H1 (cell line): ENCODE results near the gene C2CD4A. TPM values are rescaled to one million over a fixed set of nuclear protein-coding genes. Genes with fewer than 3 reads are reported as not detected.

Experiments
- BACH1 ChIP-seq: IDR thresholded peaks from 2 replicates; pipeline ENCODE4 v1.6.1; 2012; ENCODE audit warnings: low read length, improper control_type of control experiment
- BCL11A ChIP-seq, 2 experiments: IDR thresholded peaks; one replicate each; pipeline ENCODE4 v1.6.1; 2011; ENCODE audit warnings: low read depth in 2 of 2, low read length in 2 of 2, mild to moderate bottlenecking in 2 of 2
- CBX8 ChIP-seq: fragments of 300-800, 300-1000 bp; sonication (generic); IDR thresholded peaks from 2 replicates; pipeline ENCODE4 v1.7.1; 2016; ENCODE audit warnings: low read depth, low read length, borderline replicate concordance
- CTCF ChIP-seq, 3 experiments: IDR thresholded peaks; 1 replicate in 2 of 3; 2 replicates in 1 of 3; pipeline versions ENCODE4 v1.5.1 to v1.6.1; 2011; ENCODE audit warnings: low read length in 3 of 3, mild to moderate bottlenecking in 3 of 3, inconsistent platforms in 2 of 3, low read depth in 1 of 3, moderate library complexity in 1 of 3; ENCODE audit not compliant: insufficient read depth in 1 of 3; ENCODE audit errors: control extremely low read depth in 1 of 3
- EGR1 ChIP-seq: IDR thresholded peaks from 2 replicates; pipeline ENCODE4 v1.6.1; 2011; ENCODE audit warnings: low read depth, low read length, borderline replicate concordance
- EP300 ChIP-seq, 2 experiments: IDR thresholded peaks; 1 replicate in 1 of 2; 2 replicates in 1 of 2; pipeline ENCODE4 v1.6.1; 2011 to 2012; ENCODE audit warnings: low read depth in 2 of 2, low read length in 2 of 2, mild to moderate bottlenecking in 2 of 2, borderline replicate concordance in 1 of 2, inconsistent platforms in 1 of 2, moderate library complexity in 1 of 2
- GABPA ChIP-seq: IDR thresholded peaks from 2 replicates; pipeline ENCODE4 v1.6.1; 2011; ENCODE audit warnings: mild to moderate bottlenecking, low read length, moderate library complexity, borderline replicate concordance; ENCODE audit not compliant: insufficient read depth
- GTF2F1 ChIP-seq: IDR thresholded peaks from 2 replicates; pipeline ENCODE4 v1.6.1; 2012; ENCODE audit warnings: low read depth, low read length, improper control_type of control experiment, borderline replicate concordance
- HDAC2 ChIP-seq, 2 experiments: fragments of 300-600 bp in 1 of 2; sonication (generic) in 1 of 2; IDR thresholded peaks; 2 replicates each; pipeline ENCODE4 v1.6.1; 2011 to 2012; ENCODE audit warnings: low read depth in 2 of 2, low read length in 2 of 2, mild to moderate bottlenecking in 2 of 2, moderate library complexity in 2 of 2, borderline replicate concordance in 1 of 2, inconsistent platforms in 1 of 2
- KDM4A ChIP-seq: IDR thresholded peaks from one replicate; pipeline ENCODE4 v1.7.1; 2012; ENCODE audit warnings: low read depth, mild to moderate bottlenecking, moderate library complexity, low read length, inconsistent platforms; ENCODE audit not compliant: severe bottlenecking
- KDM5A ChIP-seq: fragments of 200-600 bp; IDR thresholded peaks from 2 replicates; pipeline ENCODE4 v1.7.1; 2012; ENCODE audit warnings: mild to moderate bottlenecking, low read length, inconsistent platforms, mixed read lengths
- NANOG ChIP-seq: IDR thresholded peaks from 2 replicates; pipeline ENCODE4 v1.6.1; 2011; ENCODE audit warnings: low read length, low read depth, mild to moderate bottlenecking, inconsistent platforms; ENCODE audit not compliant: insufficient read depth, poor library complexity, severe bottlenecking
- PHF8 ChIP-seq: fragments of 200-600 bp; sonication (generic); conservative IDR thresholded peaks from 2 replicates; pipeline ENCODE4 v1.7.1; 2012; ENCODE audit warnings: low read depth, mild to moderate bottlenecking, inconsistent platforms, low read length, moderate library complexity
- RAD21 ChIP-seq, 2 experiments: IDR thresholded peaks in 1 of 2; conservative IDR thresholded peaks in 1 of 2; 2 replicates each; pipeline ENCODE4 v1.6.1; 2011; ENCODE audit warnings: low read depth in 2 of 2, low read length in 2 of 2, improper control_type of control experiment in 1 of 2, inconsistent platforms in 1 of 2, mild to moderate bottlenecking in 1 of 2, moderate library complexity in 1 of 2
- RBBP5 ChIP-seq: IDR thresholded peaks from 2 replicates; pipeline ENCODE4 v1.7.1; 2012; ENCODE audit warnings: low read depth, mild to moderate bottlenecking, inconsistent platforms, low read length, moderate library complexity, borderline replicate concordance
- RXRA ChIP-seq: IDR thresholded peaks from 2 replicates; pipeline ENCODE4 v1.6.1; 2011; ENCODE audit warnings: low read depth, mild to moderate bottlenecking, low read length, moderate library complexity; ENCODE audit not compliant: insufficient read depth
- SIRT6 ChIP-seq: IDR thresholded peaks from one replicate; pipeline ENCODE4 v1.7.1; 2012; ENCODE audit warnings: low read length, inconsistent platforms
- SP1 ChIP-seq: IDR thresholded peaks from 2 replicates; pipeline ENCODE4 v1.6.1; 2011; ENCODE audit warnings: low read depth, low read length
- TBP ChIP-seq: IDR thresholded peaks from 2 replicates; pipeline ENCODE4 v1.6.1; 2011; ENCODE audit warnings: low read depth, low read length, improper control_type of control experiment
- polyA plus RNA-seq, 7 experiments: library from polyadenylated mRNA; depleted of rRNA in 3 of 7; stranded (reverse) in 5 of 7; unstranded in 2 of 7; fragments of >200 nt in 5 of 7; fragments of 200-250 nt in 2 of 7; gene quantifications; 1 replicate in 5 of 7; 2 replicates in 1 of 7; 4 replicates in 1 of 7; pipeline versions ENCODE4 v1.2.1 to v1.2.3, GENCODE V29; 2011 to 2013; ENCODE audit warnings: missing spikeins in 2 of 7, mixed read lengths in 2 of 7
- total RNA-seq: library from RNA; stranded (reverse); fragmentation: NEBNext Ultra II Directional; extraction: Animal tissue kit (Norgen Biotek cat#: 25700); gene quantifications from 2 replicates; pipeline ENCODE4 v1.2.1, GENCODE V29; 2021

C2CD4A gene
- total and polyA plus RNA-seq, 2 of the 8 experiments (the other 6 are each of a cell fraction or from before 2014, with no cell fraction given), result not detected

- TF ChIP-seq EGR1 (peak; percentile 88; the same call in 1 of the 2 replicates), SP1 (no peak), CBX8 (no peak), RAD21 (IDR thresholded peaks at IDR 0.05 in 1 of 2, conservative IDR thresholded peaks at IDR 0.05 in 1 of 2; ENCODE audit: low read depth in 2 of 2, low read length in 2 of 2) (peak; percentile 10 to 41; a peak in 3 of 4 replicates), BCL11A (IDR thresholded peaks at IDR 0.05; ENCODE audit: low read depth in 2 of 2, low read length in 2 of 2) (no peak), KDM5A (no peak), SIRT6 (no peak), PHF8 (0 out of 2 replicates have a peak, but pooled peaks have one; percentile 44), GTF2F1 (no peak; the same call in 1 of the 2 replicates), HDAC2 (IDR thresholded peaks at IDR 0.05; ENCODE audit: borderline replicate concordance in 1 of 2, low read depth in 2 of 2, low read length in 2 of 2) (0 out of 4 replicates have a peak, but pooled peaks of 1 of the 2 experiments have one; percentile 57), EP300 (IDR thresholded peaks at IDR 0.05; ENCODE audit: borderline replicate concordance in 1 of 2, low read depth in 2 of 2, low read length in 2 of 2) (peak in 1 of 2 experiments; percentile 42; a peak in 1 of 3 replicates), RXRA (no peak), RBBP5 (0 out of 2 replicates have a peak, but pooled peaks have one; percentile 88), GABPA (no peak; the same call in 1 of the 2 replicates), BACH1 (no peak), TBP (no peak), CTCF (IDR thresholded peaks at IDR 0.05; ENCODE audit: control extremely low read depth in 1 of 3, insufficient read depth in 1 of 3, low read depth in 1 of 3, low read length in 3 of 3) (peak; percentile 57 to 78 (median 76)), NANOG (no peak), KDM4A (peak; percentile 82)
These were observed 6.5 kb upstream of the C2CD4A start, which contains the start of gene VPS13C (continued) for GRCh38 chr15:62060113-62060895.
